Mesenchymal stem cell (in vitro differentiated cells and primary cell): Measurements from ENCODE around the gene FBXL15.

Experiments
- DNase-seq: peaks from one replicate; pipeline ENCODE4 v3.0.0-alpha.2; 2013
- H2AFZ ChIP-seq: one replicate; pipeline ENCODE4 v1.6.1; 2013; ENCODE audit warnings: low read depth, mild to moderate bottlenecking, control low read depth, inconsistent platforms, low read length, moderate library complexity
- H2AK5ac ChIP-seq: 2 replicates; pipeline ENCODE4 v1.6.1; 2013; ENCODE audit warnings: low read length, moderate library complexity, mild to moderate bottlenecking, inconsistent platforms; ENCODE audit not compliant: severe bottlenecking
- H2BK120ac ChIP-seq: one replicate; pipeline ENCODE4 v1.6.1; 2013; ENCODE audit warnings: low read depth, mild to moderate bottlenecking, inconsistent platforms, low read length, moderate library complexity
- H2BK12ac ChIP-seq, 2 experiments: one replicate each; pipeline ENCODE4 v1.6.1; 2013; ENCODE audit warnings: inconsistent platforms in 2 of 2, low read length in 2 of 2, mild to moderate bottlenecking in 2 of 2, moderate library complexity in 2 of 2, control low read depth in 1 of 2
- H2BK15ac ChIP-seq: one replicate; pipeline ENCODE4 v1.6.1; 2013; ENCODE audit warnings: mild to moderate bottlenecking, low read depth, inconsistent platforms; ENCODE audit not compliant: poor library complexity, severe bottlenecking
- H2BK5ac ChIP-seq: 2 replicates; pipeline ENCODE4 v1.6.1; 2013; ENCODE audit warnings: low read depth, mild to moderate bottlenecking, low read length, control low read depth, inconsistent platforms; ENCODE audit not compliant: poor library complexity, severe bottlenecking
- H3K14ac ChIP-seq, 2 experiments: one replicate each; pipeline ENCODE4 v1.6.1; 2013; ENCODE audit warnings: inconsistent platforms in 2 of 2, low read length in 2 of 2, control low read depth in 1 of 2, mild to moderate bottlenecking in 1 of 2, moderate library complexity in 1 of 2
- H3K18ac ChIP-seq, 2 experiments: one replicate each; pipeline ENCODE4 v1.6.1; 2013; ENCODE audit warnings: inconsistent platforms in 2 of 2, low read length in 2 of 2, control low read depth in 1 of 2, low read depth in 1 of 2, mild to moderate bottlenecking in 1 of 2
- H3K23ac ChIP-seq, 2 experiments: one replicate each; pipeline ENCODE4 v1.6.1; 2013; ENCODE audit warnings: inconsistent platforms in 2 of 2, low read length in 2 of 2, mild to moderate bottlenecking in 2 of 2, moderate library complexity in 2 of 2, control low read depth in 1 of 2
- H3K27ac ChIP-seq: 2 replicates; pipeline ENCODE4 v1.5.1; 2013; ENCODE audit warnings: mild to moderate bottlenecking, moderate library complexity, low read length, control low read depth, inconsistent platforms; ENCODE audit not compliant: poor library complexity, severe bottlenecking
- H3K27me3 ChIP-seq, 2 experiments: 2 replicates each; pipeline versions ENCODE4 v1.6.1 to v1.7.0; 2013; ENCODE audit warnings: low read length in 2 of 2, mild to moderate bottlenecking in 2 of 2, moderate library complexity in 2 of 2, control low read depth in 1 of 2, inconsistent platforms in 1 of 2; ENCODE audit not compliant: control insufficient read depth in 1 of 2, insufficient read depth in 1 of 2
- H3K36me3 ChIP-seq, 2 experiments: 2 replicates each; pipeline versions ENCODE4 v1.6.1 to v1.7.0; 2013; ENCODE audit warnings: low read length in 2 of 2, control low read depth in 1 of 2, inconsistent platforms in 1 of 2, low read depth in 1 of 2, mild to moderate bottlenecking in 1 of 2; ENCODE audit not compliant: insufficient read depth in 2 of 2, control insufficient read depth in 1 of 2
- H3K4ac ChIP-seq, 2 experiments: one replicate each; pipeline ENCODE4 v1.6.1; 2013; ENCODE audit warnings: inconsistent platforms in 2 of 2, low read length in 2 of 2, mild to moderate bottlenecking in 2 of 2, moderate library complexity in 2 of 2, control low read depth in 1 of 2, low read depth in 1 of 2
- H3K4me1 ChIP-seq: 2 replicates; pipeline ENCODE4 v1.6.1; 2013; ENCODE audit warnings: low read depth, low read length, control low read depth; ENCODE audit not compliant: control insufficient read depth, insufficient read depth
- H3K4me2 ChIP-seq: 2 replicates; pipeline ENCODE4 v1.6.1; 2013; ENCODE audit warnings: low read length, mild to moderate bottlenecking, inconsistent platforms; ENCODE audit not compliant: poor library complexity, severe bottlenecking
- H3K4me3 ChIP-seq, 2 experiments: 2 replicates each; pipeline versions ENCODE4 v1.5.1 to v1.7.0; 2013; ENCODE audit warnings: low read length in 2 of 2, mild to moderate bottlenecking in 2 of 2, control low read depth in 1 of 2, low read depth in 1 of 2; ENCODE audit not compliant: insufficient read depth in 1 of 2
- H3K79me1 ChIP-seq: replicated peaks from 2 replicates; pipeline ENCODE4 v1.6.1; 2013; ENCODE audit warnings: mild to moderate bottlenecking, control low read depth, low read length, inconsistent platforms; ENCODE audit not compliant: poor library complexity, severe bottlenecking
- H3K9ac ChIP-seq: 2 replicates; pipeline ENCODE4 v1.7.0; 2013; ENCODE audit warnings: mild to moderate bottlenecking, low read length, moderate library complexity
- H3K9me3 ChIP-seq: 2 replicates; pipeline ENCODE4 v1.7.0; 2013; ENCODE audit warnings: mild to moderate bottlenecking, low read length; ENCODE audit not compliant: control insufficient read depth
- H4K8ac ChIP-seq: one replicate; pipeline ENCODE4 v1.6.1; 2013; ENCODE audit warnings: inconsistent platforms, mild to moderate bottlenecking, low read length, moderate library complexity
- H4K91ac ChIP-seq: one replicate; pipeline ENCODE4 v1.6.1; 2013; ENCODE audit warnings: mild to moderate bottlenecking, low read length, inconsistent platforms
- WGBS: methylation state at CpG from one replicate; pipeline ENCODE4 v1.1.7; 2013; ENCODE audit warnings: mixed read lengths; 5-methylcytosine and 5-hydroxymethylcytosine counted together

Gene FBXL15

DNA sequence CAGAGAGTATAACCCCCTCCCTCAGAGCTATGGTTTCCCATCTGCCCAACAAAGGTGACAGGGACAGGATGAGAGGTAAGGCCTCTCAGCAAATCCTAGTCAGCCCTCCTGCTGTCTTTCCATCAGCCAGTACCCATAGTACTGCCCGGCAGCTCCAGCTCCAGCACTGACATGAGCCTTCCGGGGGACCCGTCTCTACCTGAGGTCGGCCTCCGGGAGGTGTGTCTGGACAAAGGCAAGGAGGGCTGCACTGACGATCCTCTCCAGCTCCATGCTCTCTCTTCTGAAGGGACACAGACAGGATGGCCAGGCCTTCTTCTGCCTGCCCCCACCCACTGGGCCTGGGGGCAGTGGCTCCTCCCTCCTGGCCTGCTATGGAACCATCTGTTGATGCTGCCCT, 4.3 kb downstream of the FBXL15 start:
- no peak overlapping the region for H2BK5ac ChIP-seq
- no peak overlapping the region for H2AFZ ChIP-seq
- H3K9me3 ChIP-seq, result no peaks in the 10 kb centered on the region
- 92% methylated on average over 6 of the region's 6 CpGs for WGBS
- H2BK15ac ChIP-seq, result no peak overlapping the region
- H3K4me2 ChIP-seq, result no peak overlapping the region
- no peak overlapping the region for H3K4me3 ChIP-seq
- peaks cover 21% of the 10 kb centered on the region for H3K4me1 ChIP-seq
- peaks cover 33% of the 10 kb centered on the region for H3K79me1 ChIP-seq
- H4K8ac ChIP-seq, result no peak overlapping the region
- no peak overlapping the region for H3K27ac ChIP-seq
- no peak overlapping the region for H3K18ac ChIP-seq
- H3K27me3 ChIP-seq, result no peaks in the 10 kb centered on the region
- H2BK120ac ChIP-seq, result no peak overlapping the region
- H2BK12ac ChIP-seq, result no peak overlapping the region
- no peak overlapping the region for H4K91ac ChIP-seq
- no peak overlapping the region for H3K23ac ChIP-seq
- no peak overlapping the region for H3K14ac ChIP-seq
- peaks cover 22 to 35% of the 10 kb centered on the region in 2 experiments for H3K36me3 ChIP-seq
- DNase-seq, result no peak
- H3K9ac ChIP-seq, result no peak overlapping the region
- no peak overlapping the region for H2AK5ac ChIP-seq
- no peak overlapping the region for H3K4ac ChIP-seq

DNA sequence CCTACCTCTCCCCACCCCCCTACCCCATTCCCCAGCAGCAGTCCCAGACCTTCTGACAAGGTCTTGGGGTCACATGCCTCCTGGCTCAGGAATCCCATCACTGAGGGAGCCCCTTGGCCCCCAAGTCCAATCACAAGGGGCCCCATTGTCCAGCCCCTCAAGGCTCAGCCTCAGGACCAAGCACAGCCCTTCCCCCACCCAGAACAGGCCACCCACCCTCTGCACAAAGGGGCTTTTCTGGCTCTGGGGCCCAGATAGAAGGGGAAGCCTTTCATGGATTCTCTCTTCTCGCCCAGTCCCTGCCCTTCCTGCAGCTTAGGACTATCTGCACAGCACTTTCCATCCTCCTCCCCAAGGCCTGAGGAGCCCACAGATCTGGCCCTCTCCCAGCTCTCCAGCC, 4.8 kb downstream of the FBXL15 start:
- Histone ChIP-seq H3K23ac (no peak overlapping the region), H3K18ac (no peak overlapping the region), H4K8ac (no peak overlapping the region), H3K4me3 (no peak overlapping the region), H3K27ac (no peak overlapping the region), H3K27me3 (no peaks in the 10 kb centered on the region), H4K91ac (no peak overlapping the region), H3K36me3 (peaks cover 22 to 35% of the 10 kb centered on the region in 2 experiments), H2BK120ac (no peak overlapping the region), H3K14ac (no peak overlapping the region), H3K4me1 (peaks cover 16% of the 10 kb centered on the region), H2AFZ (no peak overlapping the region), H2BK15ac (no peak overlapping the region), H2AK5ac (no peak overlapping the region), H3K9me3 (no peaks in the 10 kb centered on the region), H3K9ac (no peak overlapping the region), H3K79me1 (peaks cover 36% of the 10 kb centered on the region), H3K4me2 (no peak overlapping the region), H2BK12ac (no peak overlapping the region), H3K4ac (no peak overlapping the region), H2BK5ac (no peak overlapping the region)
- DNase-seq, result no peak
- 100% methylated on average over 1 of the region's 1 CpG for WGBS

DNA sequence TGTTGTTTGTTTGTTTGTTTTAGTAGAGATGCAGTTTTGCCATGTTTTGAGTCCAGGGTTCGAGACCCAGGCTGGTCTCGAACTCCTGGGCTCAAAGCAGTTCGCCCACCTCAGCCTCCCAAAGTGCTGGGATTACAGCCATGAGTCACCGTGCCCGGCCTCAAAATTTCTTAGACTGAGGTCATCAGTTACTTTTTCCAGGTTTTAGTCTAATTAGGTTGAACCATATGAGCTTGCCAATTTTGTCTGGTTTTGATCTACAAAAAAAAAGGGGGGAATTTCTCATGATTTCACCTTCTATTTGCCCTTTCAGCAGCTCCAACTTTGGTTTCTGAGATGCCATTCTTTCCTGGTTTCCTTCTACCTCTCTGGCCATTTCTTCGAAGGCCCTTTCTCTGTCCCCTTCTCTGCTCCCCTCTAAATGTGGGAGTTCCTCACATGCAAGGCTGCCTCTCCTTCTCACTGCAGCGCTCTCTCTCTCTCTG, 6.2 kb downstream of the FBXL15 start:
- Histone ChIP-seq H3K27me3 (no peaks in the 10 kb centered on the region), H2BK5ac (no peak overlapping the region), H3K4me3 (no peak overlapping the region), H3K79me1 (peaks cover 37% of the 10 kb centered on the region), H3K36me3 (peaks cover 26 to 34% of the 10 kb centered on the region in 2 experiments), H3K18ac (no peak overlapping the region), H2AK5ac (no peak overlapping the region), H3K27ac (no peak overlapping the region), H3K9me3 (no peaks in the 10 kb centered on the region), H2BK15ac (no peak overlapping the region), H2BK120ac (no peak overlapping the region), H3K23ac (no peak overlapping the region), H3K4ac (no peak overlapping the region), H4K8ac (no peak overlapping the region), H3K4me2 (no peak overlapping the region), H3K9ac (no peak overlapping the region), H3K14ac (no peak overlapping the region), H3K4me1 (peaks cover 20% of the 10 kb centered on the region), H2AFZ (no peak overlapping the region), H4K91ac (no peak overlapping the region), H2BK12ac (no peak overlapping the region)
- DNase-seq, result no peak
- 82% methylated on average over 7 of the region's 7 CpGs for WGBS

DNA sequence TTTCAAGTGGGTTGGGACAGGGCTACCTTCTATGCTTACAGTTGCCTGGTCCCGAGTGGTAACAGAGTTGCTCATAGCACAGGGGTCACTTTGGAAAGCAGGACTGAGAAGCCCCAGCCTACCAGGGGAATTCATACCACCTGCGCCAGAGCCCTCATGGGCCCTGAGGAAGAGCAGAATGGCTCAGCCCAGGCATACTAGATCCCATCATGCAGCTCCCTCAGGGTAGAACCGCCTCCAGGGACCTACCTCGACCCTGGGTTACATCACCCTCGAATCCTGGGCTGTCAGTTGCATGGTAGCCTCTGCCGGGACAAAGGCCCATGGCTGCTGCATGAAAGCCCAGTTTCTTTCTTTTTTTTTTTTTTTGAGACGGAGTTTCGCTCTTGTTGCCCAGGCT, 8.8 kb downstream of the FBXL15 start:
- no peak overlapping the region for H2AK5ac ChIP-seq
- no peak overlapping the region for H3K14ac ChIP-seq
- H3K4me2 ChIP-seq, result no peak overlapping the region
- H3K27ac ChIP-seq, result no peak overlapping the region
- H3K4me3 ChIP-seq, result no peak overlapping the region
- no peak overlapping the region for H2BK5ac ChIP-seq
- no peak overlapping the region for H2AFZ ChIP-seq
- H3K9me3 ChIP-seq, result no peaks in the 10 kb centered on the region
- no peak overlapping the region for H3K18ac ChIP-seq
- H3K79me1 ChIP-seq, result peaks cover 29% of the 10 kb centered on the region
- H3K36me3 ChIP-seq, result peaks cover 10 to 11% of the 10 kb centered on the region in 2 experiments
- DNase-seq, result no peak
- peaks cover 0 to 10% of the 10 kb centered on the region in 2 experiments for H3K27me3 ChIP-seq
- H3K23ac ChIP-seq, result no peak overlapping the region
- peaks cover 12% of the 10 kb centered on the region for H3K4me1 ChIP-seq
- no peak overlapping the region for H2BK15ac ChIP-seq
- H4K8ac ChIP-seq, result no peak overlapping the region
- H3K4ac ChIP-seq, result no peak overlapping the region
- no peak overlapping the region for H3K9ac ChIP-seq
- no peak overlapping the region for H2BK120ac ChIP-seq
- H4K91ac ChIP-seq, result no peak overlapping the region
- whole genome bisulfite sequencing, result 91% methylated on average over 7 of the region's 8 CpGs
- H2BK12ac ChIP-seq, result no peak overlapping the region
